GM11168 (cell line): ENCODE data around the gene TSHZ2.

Experiments
- in situ Hi-C: fragments of 300-500 bp; cut with MboI; formaldehyde crosslinking; loops from one replicate; pipeline ENCODE4 v1.12.0; 2022; ENCODE audit warnings: low sequenced_read_pairs; ENCODE audit not compliant: unreplicated experiment

Gene TSHZ2

DNA sequence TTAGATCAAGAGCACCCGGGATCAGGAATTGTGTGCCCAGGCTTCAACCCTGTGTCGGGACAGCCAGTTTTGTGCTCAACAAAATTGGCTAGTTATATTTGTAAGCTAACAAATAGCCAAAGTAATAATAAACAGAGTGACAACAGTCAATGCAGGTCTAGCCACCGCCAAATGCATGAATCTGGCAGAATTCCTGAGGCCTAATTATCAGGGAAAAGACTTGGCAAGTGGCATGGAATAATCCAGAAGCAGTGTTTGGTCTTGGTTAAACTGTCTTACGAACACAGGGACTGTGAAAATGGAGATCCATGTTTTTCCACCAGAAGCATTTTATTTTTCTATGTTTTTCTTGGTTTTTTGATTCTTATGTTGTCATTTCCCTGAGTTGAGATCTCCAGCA is 352.7 kb downstream of the TSHZ2 start:
- in situ Hi-C loops, result no loop called here

DNA sequence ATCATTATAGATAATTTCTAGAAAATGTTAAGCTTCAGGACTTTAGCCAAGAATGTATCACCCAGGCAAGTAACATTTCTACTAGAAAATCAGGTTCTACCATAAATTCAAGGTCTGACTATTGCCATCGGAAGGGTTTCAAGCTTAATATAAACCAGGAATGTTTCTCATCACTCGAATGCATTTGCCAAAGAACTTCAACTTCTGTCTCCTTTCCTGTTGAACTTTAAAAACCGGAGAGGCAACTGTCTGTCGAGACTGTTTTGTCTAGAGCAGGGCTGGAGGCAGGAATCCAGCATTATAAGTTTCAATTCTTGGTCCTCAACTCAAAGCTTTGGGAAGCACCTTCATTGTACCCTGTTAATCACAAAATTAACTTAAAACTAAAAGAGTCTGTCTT is 356.8 kb downstream of the TSHZ2 start:
- in situ Hi-C loops, result no loop called here

DNA sequence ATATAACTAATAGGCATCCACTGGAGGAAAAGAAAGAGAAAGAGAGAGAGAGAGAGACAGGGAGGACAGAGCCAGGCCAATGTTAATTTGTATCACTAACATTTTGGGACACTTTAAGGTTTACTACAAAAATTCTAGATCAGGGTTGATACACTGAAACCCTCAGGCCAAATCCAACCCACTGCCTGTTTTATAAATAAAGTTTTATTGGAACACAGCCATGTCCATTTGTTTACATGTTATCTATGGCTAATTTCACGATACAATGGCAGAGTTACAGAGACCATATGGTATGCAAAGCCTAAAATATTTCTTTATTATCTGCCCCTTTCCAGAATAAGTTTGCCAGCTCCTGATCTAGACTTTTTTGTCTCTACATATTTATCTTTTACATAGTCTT is 357.6 kb downstream of the TSHZ2 start:
- in situ Hi-C loops, result no loop called here

DNA sequence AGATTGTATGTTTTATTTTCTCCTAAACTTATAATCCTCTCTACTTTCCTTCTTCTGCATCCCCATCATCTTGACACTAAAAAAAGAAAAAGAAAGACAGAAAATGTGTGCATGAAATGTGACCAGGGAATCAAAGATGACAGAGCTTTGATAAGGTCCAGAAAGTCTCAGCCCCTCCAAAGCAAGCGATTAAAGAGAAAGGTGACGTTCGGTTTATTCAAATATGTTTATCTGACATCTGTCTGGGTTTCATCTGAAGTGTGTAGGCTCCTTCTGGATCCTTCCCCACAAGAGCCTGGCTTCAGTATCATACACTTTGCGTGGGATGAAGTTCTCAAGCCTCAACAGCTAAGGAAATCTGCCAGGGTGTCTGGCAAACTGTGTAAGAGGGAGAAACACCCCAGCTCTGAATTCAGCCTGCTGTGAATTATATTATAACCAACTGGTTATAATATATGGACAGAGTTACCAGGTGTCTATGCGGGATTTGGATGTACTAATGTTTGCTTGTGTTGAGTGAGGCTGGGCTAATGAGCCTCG is 358.5 kb downstream of the TSHZ2 start:
- in situ Hi-C loops, result no loop called here

DNA sequence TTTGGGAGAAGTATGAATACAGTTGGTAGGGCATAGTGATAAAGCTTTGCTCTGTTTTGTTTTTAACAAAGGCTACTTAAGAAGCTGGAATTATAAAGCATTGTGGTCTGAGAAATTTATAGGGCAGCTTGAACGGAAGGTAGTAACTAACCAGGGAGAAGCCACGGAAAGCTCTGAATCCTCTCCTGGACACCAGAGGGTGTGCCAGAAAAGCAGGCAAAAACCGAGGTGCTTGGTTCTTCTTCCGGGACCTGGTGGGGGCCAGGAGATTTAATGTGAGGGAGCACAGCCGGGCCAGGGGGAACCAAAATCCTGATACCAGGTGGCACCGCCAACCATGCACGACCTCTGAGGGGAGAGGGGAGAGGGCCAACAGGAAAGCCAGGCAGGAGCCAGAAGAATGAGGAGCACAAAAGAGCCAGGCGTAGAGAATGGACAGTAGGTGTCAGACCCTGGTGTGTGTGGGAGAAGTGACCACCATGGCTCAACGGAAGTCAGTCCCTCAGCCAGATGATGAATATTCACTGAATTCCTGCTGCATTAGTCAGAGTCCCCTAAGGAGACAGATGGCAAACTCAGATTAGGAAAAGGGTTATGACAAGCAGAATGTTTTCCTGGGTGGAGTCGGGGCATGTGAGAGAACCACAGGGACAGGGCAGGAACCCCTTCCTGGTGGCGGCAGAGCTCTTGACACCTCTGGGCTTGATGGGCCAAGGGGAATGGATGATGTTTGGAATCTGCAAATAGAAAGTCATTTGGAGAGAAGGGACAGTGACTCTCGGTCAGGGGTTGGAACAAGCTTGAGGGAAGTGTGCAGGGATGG is 359.2 kb downstream of the TSHZ2 start:
- in situ Hi-C loops, result no loop called here

DNA sequence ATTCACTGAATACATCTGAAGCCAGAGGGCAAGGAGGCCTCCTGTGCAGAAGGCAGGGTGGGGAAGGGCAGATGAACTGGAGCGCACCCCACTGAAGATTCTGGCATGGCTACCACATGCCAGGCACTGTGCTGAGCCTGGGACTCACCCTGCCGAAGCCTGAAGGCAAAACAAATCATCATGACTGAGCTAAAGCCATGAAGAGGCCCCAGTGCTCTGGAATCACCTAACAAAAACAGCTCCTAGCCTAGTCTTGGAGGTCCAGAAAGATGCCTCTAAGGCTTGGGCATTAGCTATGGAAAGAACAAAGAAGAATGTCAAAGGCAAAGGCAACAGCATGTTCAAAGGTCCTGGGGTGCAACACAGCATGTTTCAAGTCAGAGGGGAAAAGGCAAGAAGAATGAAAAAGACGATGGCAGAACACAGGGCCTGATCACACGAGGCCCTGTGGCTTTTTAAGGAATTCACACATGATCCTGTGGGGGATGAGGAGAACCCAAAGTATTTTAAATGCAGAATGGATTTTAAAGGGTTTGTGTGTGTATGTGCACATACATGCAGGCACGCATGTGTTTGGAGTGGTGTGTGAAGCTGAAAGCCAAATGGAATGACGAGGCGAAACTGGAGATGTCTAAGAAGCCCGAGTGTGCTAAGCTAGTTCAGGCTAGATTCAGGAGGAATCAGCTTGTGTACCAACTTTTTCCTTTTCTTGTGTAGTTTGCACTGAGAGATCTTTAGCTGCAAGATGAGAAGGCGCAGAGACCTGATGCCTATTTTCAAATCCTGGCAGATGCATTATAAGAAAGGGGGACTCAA is 360.1 kb downstream of the TSHZ2 start:
- in situ Hi-C loops, result no loop called here

DNA sequence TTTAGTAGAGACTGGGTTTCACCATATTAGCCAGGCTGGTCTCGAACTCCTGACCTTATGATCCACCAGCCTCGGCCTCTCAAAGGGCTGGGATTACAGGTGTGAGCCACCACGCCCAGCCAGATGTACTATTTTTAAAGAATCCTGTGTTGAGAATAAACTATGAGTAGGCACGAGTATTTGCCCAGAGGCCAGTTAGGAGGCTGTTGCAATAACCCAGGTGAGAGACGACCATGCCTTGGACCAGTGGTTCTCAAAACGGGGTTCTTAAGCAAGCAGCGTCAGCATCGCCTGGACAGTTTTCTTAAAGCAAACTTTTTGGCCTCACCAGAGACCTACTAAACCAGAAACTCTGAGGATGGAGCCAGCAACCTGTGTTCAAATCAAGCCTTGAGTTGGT is 362.7 kb downstream of the TSHZ2 start:
- in situ Hi-C loops, result no loop called here

DNA sequence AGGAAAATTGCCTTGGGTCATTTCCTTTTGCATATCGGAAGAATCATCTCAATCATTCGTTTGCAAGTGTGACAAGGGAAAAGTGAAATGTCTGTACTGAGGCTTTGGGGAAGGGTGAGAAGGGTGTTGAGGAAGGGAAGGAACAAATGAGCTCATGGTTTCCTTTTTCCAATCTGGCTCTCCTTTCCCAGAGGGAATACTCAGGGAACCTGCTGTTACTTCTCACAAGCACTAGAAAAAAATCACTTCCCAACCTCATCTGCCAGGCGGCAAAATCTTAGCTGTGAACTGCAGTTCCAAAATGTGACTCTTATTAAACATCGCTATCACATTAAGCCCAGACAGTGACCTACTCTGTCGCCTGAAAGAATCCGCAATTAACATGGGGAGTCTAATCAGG is 363.4 kb downstream of the TSHZ2 start:
- in situ Hi-C loops, result no loop called here

DNA sequence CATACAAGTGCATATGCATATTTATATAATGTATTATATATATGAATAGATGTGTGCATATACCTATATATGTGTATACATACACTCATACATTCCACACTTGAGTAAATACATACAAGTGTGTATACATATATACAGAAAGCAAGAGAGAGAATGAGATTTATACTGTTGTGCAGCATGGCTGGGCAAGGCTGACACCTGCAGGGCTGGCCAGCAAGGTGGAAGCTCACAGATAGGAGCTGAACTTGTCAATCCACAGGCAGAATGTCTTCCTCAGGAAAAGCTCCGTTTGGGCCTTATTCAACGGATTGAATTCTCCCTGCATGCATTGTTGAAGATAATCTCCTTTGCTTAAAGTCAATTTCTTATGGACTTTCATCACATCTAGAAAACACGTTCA is 364.7 kb downstream of the TSHZ2 start:
- in situ Hi-C loops, result no loop called here

DNA sequence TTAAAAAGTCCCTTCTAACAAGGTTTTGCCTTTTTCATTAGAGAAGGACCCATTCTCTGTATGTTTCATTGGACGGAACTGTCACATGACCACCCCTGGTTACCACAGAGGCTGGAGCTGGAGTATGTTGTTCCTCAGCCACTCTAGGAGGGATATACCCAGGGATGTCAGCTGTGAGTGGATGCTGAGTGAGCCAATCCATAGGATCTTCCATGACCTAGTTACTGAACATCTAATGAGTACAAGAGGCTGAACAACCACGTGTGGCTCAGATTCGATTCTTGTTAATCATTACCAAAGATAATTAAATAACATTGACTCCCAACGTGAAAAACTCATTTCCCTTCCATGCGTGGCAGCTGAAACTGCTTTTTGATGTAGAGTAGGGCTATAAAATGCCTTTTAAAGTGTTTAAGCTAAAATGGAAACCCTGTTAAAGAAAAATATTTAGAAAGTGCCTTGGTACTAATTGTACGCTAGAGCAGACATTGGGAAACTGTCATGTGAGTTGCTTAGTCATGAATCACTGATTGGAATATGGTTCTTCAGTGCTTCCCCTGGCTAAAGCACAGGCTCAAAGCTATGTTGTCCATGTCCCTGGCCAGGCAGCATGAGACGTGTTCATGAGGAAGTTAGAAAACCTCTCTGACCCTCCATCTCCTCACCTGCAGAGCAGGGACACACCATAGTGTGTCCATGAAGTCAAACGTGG is 365.4 kb downstream of the TSHZ2 start:
- in situ Hi-C loops, result no loop called here

DNA sequence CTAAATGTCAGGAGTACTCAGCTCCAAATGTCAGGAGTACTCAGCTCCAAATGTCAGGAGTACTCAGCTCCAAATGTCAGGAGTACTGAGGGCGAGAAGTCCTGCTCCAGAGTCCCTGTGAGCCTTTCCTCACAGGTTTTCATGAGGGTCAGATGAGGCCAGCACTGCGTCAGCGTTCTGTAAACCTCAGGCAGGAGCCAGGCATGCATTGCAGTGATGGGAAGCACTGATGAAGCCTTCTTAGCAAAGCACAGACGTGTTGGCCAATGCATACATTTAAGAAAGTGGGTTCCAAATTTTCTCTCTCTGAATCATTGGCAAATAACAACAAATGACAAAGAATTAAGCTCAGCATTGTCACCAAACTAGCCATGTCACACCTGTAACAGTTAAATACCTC is 366.6 kb downstream of the TSHZ2 start:
- in situ Hi-C loops, result no loop called here

DNA sequence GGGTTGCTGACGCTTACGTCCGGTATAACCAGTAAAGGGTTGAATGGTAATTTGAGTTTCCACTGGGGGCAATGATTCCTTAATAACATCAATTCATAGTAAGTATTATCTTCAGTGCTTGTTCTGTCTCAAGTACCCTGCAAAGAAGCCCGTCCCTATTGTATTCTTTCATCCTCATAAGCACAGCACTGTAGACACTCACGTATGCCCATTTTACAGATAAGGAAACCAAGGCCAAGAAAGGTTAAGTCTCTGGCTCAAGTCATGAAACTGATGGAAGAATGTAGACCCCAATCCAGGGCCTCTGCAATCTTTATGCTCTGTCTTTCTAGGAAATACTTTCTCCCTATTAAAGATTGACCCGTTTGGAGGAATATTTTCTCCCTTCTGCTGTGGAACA is 370.3 kb downstream of the TSHZ2 start:
- in situ Hi-C loops, result no loop called here

DNA sequence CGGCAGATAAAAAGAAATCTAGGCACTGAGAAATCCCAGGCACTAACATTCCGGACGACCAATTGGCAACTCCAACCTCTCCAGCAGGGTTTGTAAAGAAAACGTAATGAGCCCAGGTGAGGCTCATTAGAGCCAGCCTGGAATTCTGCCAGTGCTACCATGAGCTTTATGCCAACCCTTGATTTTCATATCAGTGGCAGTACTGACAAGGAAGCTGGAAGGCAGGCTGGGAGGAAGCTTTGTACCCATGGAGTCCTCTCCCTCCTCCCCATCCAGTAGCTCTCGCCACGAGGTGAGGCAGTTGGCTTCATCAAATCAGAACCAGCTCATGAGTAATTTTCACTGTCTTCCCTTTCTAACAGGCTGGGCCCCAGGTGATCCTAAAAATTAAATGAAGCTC is 371.3 kb downstream of the TSHZ2 start:
- in situ Hi-C loops, result no loop called here

DNA sequence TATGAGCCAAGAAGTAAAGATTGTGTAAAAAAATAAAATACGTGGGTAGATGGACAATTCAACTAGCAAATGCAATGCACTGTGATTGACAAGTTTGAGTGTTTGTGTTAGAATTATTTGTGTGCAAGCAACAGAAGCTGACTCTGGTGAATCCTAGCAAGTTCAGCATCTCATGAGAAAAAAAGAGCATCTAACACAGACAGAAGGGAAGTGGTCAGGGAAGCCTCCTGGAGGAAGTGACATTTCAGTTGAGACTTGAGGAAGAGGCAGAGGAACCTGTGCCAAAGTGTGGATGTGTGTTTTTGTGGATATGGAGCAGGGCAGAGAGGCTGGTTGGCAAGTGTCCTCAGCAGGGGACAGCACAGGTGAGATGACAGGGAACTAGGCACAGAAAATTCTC is 372.7 kb downstream of the TSHZ2 start:
- in situ Hi-C loops, result no loop called here

DNA sequence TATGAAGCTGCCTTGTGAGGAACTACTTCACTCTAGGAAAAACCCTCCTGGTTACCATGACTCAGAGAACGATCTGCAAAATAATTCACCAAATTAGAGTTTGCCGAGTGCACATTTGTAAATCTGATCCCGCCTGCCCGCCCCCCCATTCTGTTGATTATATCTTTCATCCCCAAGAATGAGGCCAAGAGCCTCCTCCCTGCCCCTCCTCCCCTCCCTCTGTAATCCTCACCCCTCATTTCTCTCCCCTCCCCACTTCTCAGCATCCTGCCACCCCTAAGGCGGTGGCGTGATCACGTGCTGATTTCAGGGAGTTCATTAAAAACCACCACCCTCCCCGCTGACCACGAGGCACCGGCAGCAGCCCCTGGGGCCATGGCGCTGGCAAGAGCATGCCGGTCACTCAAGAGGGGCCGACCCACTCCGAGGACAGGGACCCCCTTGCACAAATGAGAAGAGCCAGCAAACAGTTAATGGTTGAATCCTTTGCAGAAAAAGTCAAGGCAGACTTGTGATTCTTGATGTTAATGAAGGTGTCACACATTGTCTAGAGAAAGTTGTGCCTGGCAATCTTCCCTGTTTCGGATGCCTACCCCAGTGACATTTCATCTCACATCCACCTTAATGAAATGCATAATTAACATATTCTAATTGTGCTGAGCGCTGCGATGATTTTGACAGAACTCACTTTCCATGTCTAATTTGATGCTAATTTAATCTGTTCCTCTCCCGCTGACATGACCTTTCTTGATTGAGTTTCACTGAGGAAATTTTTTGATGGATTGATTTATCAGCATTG is 373.6 kb downstream of the TSHZ2 start:
- in situ Hi-C loops, result no loop called here

DNA sequence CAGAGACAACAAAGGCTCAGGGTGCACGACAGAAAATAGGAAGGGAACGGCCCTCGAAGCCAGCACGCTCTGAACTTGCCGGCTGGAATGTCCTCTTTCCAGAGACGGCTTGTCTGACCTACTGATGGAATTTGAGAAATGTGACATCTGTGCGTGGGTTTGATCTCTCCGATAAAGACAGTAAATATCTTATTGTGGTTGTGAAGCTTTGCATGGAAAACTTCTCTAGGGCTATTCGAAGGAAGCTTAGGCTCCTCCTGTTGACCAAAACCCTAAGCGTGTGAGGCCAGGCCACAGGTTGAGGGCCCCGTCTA is 374.1 kb downstream of the TSHZ2 start:
- in situ Hi-C loops, result no loop called here

DNA sequence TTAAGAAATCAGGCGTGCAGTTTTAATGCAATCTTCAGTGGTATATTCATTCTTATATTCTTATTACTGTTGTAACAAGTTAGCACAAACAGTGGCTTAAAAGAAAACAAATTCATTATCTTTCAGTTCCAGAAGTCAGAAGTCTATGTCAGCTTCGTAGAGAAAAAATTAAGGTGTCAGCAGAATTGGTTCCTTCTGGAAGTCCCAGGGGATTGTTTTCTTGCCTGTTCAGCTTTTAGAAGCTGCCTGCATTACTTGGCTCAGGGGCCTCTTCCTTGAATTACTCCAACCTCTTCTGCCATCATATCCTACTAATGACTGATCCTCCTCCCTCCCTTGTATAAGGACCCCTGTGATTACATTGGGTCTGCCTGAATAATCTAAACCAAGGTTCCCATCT is 377.6 kb downstream of the TSHZ2 start:
- in situ Hi-C loops, result no loop called here

DNA sequence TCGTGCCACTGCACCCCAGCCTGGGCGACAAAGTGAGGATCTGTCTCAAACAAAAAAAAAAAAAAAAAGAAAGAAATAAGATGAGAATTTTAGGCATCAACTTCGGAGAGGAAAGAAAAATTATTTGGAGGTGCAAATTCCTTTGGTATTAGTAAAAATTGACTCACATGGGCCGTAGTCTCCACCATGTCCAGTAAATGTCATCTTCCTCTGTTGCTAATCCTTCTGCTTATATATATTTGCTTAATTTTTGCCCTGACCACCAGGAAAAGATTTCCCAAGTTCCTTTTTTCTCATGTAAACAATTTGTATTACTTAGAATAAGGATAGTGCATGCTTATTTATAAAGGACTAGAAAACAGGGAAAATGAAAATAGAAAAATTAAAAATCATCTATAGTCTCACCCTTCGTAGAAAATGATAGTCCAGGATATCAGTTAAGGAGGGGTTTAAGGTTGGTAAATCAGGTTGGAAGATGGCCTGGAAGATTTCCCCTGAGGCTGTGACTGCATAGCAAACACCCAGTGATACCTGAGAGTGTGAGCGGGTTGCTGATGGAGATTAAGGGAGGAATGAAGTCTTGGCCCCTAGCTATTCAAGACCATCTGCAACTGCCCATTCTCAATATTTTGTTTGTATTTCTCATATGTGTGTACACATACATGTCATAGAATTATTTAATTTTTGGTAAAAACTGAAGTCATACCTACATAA is 380.7 kb downstream of the TSHZ2 start:
- in situ Hi-C loops, result no loop called here

DNA sequence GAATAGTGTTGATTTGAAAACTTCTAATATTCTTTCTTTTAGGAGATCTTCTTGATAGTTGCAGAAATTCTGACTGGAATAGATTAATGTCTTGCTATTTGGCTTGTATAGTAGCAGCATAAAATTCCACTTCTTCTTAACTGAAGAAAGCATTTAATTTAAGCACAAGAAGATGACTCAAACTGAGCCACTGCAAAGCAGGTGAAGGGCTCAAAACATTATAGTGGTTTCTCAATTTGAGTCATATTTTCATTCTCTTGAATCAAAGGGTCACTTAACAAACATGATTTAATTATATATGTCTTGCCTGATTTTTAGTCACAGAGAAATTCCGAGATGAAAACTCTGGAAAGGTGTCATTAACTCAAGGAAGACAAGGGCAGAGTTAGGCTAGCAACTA is 382.2 kb downstream of the TSHZ2 start:
- in situ Hi-C loops, result no loop called here

DNA sequence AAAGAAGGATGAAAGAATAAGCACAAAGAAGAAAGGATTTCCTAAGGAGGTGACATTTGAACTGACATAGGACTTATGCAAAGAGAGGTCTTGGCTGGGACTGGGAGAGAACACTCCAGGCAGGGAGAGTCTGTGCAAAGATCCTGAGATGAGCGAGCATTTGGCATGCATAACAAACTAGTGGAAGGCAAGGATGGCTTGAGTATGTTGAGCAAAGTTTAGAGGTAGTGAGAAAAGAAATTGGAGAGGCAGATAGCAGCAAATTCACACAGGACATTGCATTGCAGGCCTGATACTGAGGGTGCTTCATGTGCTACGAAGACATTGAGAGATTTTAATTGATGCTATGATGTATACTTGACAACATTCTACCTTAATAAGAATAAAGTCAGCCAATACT is 383.6 kb downstream of the TSHZ2 start:
- in situ Hi-C loops, result no loop called here
